ENCODE measurements around the gene MTHFD2L. TPM values are rescaled to one million over a fixed set of nuclear protein-coding genes. Genes with fewer than 3 reads are reported as not detected.

MTHFD2L gene
- total RNA-seq, result 21.7 and 45.1 TPM in 2 replicates

DNA sequence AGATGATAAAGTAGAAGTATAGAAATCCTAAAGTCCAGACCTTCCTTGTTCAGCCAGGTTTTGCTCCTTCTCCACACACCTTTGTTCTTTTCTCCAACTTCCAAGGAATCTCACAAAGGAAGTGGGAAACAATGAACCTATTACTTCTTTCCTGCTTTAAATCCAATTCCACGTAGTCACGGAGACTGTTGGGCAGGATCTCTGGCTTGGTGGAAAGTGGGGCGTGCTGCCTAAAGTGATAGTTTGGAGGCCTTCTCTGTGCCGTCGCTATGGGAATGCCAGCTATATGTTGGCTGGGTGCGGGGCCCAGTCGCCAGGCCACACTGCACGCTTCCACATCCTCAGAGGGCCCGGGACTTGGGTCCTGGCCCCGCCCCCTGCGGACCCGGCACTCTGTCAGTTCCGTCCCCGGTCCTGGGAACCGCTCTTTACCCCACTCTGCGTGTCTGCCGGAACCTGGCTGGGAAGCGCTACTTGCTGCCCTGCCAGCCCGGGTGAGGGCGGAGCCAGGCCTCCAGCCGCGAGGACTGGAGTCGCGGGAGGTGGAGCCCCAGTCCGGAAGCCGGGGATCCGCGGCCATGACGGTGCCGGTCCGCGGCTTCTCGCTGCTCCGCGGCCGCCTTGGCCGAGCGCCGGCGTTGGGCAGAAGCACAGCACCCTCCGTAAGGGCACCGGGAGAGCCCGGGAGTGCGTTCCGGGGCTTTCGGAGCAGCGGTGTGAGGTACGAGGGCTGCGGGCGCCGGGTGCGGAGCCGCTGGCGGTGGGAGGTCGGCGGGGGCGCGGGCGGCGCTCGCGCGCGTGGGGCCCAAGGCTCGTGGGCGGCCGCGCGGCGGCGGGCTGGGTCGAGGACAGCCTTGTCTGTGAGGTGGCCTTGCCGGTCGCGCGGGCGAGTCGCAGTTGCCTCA lies at the start of gene MTHFD2L:
TSS of gene MTHFD2L (plus strand) at position 558 of the 905 bp plus-strand sequence. CDS start at position 579, 21 bp downstream.

DNA sequence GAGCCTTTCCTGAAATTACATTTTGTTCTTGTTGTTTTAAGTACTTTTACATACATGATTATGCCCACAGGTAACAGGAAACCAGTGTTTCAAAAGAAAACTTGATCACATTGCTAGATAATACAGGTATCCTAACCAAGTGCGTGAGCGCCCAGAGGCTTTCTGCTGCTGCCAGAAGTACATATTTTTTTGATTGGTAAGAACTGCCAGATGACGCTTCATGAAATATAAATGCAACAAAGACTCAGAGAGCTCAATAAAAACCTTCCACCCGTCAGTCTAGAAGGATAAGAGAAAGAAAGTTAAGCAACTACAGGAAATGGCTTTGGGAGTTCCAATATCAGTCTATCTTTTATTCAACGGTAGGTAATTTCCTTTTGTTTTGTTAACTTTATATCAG lies 150.3 kb downstream of the MTHFD2L start, which contains the start of gene EPGN:
TSS of gene EPGN (plus strand) at position 256 of the 400 bp plus-strand sequence. CDS start at position 320, 64 bp downstream.

Other genes with a start within 250 kb of the MTHFD2L start
- not detected in 2 replicates for gene PF4, start 176.1 kb upstream of the MTHFD2L start, total RNA-seq
- not detected in 2 replicates for gene PPBP, start 169.9 kb upstream of the MTHFD2L start, total RNA-seq
- gene CXCL5, start 159.4 kb upstream of the MTHFD2L start, total RNA-seq, result 2.7 and 7.6 TPM in 2 replicates
- 5.4 and 10.7 TPM in 2 replicates for gene CXCL3, start 119.4 kb upstream of the MTHFD2L start, total RNA-seq
- gene CXCL2, start 58.9 kb upstream of the MTHFD2L start, total RNA-seq, result 3.7 and 3.8 TPM in 2 replicates
- 0.38 and 0.85 TPM in 2 replicates for gene EPGN, start 150.4 kb downstream of the MTHFD2L start, total RNA-seq
- gene EREG, start 207.0 kb downstream of the MTHFD2L start, total RNA-seq, result 4.2 and 6.1 TPM in 2 replicates

Measured in regular cardiac myocyte (primary cell).